Uterus (tissue), 2 donors: ENCODE measurements around the gene TRABD2B.

Source experiments
- POLR2A ChIP-seq, 2 donors: fragments of 450-650 bp; IDR thresholded peaks; one replicate each; pipeline ENCODE4 v1.6.1; 2016; ENCODE audit warnings: antibody characterized with exemption in 2 of 2, mild to moderate bottlenecking in 1 of 2, moderate library complexity in 1 of 2
- TF ChIP-seq, protein P1 (sequence below), 4 experiments: fragments of 200-600 bp in 2 of 4; fragments of 450-650 bp in 2 of 4; sonication (generic) in 2 of 4; IDR thresholded peaks; one replicate each; pipeline ENCODE4 v1.5.1; 2016 to 2019; ENCODE audit warnings: antibody characterized with exemption in 4 of 4, mild to moderate bottlenecking in 2 of 4, moderate library complexity in 1 of 4

DNA sequence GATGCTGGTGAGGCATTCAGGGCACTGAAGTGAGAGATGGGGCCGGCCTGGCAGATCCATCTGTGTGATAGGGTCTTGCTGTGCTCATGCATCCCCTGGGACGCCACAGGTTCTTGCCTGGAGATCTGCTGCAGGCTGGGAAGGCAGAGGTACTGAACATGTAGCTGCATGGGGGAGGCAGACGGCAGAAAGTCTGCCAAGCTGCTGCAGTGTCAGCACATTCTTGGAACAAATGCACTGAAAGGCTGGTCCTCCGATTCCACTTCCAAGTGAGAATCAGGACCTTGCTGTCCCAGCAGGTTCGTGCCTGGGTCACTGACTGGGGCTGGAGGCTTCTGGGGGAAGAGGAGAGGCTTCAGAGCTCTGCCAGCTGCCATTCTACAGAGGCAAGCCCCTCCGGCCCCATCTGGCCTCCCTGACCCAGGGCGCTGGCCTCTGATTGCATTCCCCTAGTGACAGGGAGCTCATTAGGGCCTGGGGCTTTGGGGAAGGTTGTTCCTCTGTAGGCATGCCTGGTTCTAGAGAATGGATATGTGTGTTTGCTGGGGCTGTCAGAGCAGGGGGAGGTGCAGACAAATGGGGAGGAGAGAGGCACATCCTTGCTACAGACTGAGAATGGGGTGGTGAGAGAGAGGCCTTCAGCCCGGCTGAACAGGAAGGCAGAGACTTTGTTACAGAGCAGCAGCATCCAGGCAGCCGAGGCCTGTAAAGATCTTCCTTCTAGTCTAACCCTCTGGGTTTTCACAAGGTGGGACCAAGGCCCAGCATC, 174.0 kb downstream of the TRABD2B start:
- TF ChIP-seq, protein P1, sequence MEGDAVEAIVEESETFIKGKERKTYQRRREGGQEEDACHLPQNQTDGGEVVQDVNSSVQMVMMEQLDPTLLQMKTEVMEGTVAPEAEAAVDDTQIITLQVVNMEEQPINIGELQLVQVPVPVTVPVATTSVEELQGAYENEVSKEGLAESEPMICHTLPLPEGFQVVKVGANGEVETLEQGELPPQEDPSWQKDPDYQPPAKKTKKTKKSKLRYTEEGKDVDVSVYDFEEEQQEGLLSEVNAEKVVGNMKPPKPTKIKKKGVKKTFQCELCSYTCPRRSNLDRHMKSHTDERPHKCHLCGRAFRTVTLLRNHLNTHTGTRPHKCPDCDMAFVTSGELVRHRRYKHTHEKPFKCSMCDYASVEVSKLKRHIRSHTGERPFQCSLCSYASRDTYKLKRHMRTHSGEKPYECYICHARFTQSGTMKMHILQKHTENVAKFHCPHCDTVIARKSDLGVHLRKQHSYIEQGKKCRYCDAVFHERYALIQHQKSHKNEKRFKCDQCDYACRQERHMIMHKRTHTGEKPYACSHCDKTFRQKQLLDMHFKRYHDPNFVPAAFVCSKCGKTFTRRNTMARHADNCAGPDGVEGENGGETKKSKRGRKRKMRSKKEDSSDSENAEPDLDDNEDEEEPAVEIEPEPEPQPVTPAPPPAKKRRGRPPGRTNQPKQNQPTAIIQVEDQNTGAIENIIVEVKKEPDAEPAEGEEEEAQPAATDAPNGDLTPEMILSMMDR (IDR thresholded peaks at IDR 0.05), result no peak
- TF ChIP-seq POLR2A (IDR thresholded peaks at IDR 0.05), result no peak
